K562 (cell line): ENCODE measurements around the gene PRR14L. TPM values are rescaled to one million over a fixed set of nuclear protein-coding genes. Genes with fewer than 3 reads are reported as not detected.
A peak's percentile ranks its signal among the peaks of the same experiment; 100 is the strongest.

Experiments used
- EP300 ChIP-seq: IDR thresholded peaks from 2 replicates; pipeline ENCODE4 v1.6.1; 2012; ENCODE audit warnings: low read length, improper control_type of control experiment
- ETV5 ChIP-seq: sonication (generic); formaldehyde crosslinking; IDR thresholded peaks from 2 replicates; pipeline ENCODE4 v1.4.0; 2020; ENCODE audit warnings: low read depth, mild to moderate bottlenecking, missing genetic modification reagents
- FOXJ3 ChIP-seq: sonication (generic); formaldehyde crosslinking; IDR thresholded peaks from 2 replicates; pipeline ENCODE4 v1.4.0; 2020; ENCODE audit warnings: mild to moderate bottlenecking, missing genetic modification reagents
- FOXK1 ChIP-seq: sonication (generic); formaldehyde crosslinking; IDR thresholded peaks from 2 replicates; pipeline ENCODE4 v1.8.0; 2022; ENCODE audit warnings: missing genetic modification reagents, mild to moderate bottlenecking, borderline replicate concordance
- FOXP1 ChIP-seq: sonication (generic); formaldehyde crosslinking; IDR thresholded peaks from 2 replicates; pipeline ENCODE4 v1.8.0; 2022; ENCODE audit warnings: mild to moderate bottlenecking, missing genetic modification reagents
- HCFC1 ChIP-seq: IDR thresholded peaks from 2 replicates; pipeline ENCODE4 v1.6.1; 2012; ENCODE audit warnings: low read depth, low read length, improper control_type of control experiment
- KAT2B ChIP-seq: IDR thresholded peaks from one replicate; pipeline ENCODE4 v1.6.1; 2012; ENCODE audit warnings: low read depth, mild to moderate bottlenecking, control low read depth, inconsistent platforms, low read length, moderate library complexity
- KDM1A ChIP-seq, 2 experiments: fragments of 450-650 bp; IDR thresholded peaks; 2 replicates each; pipeline ENCODE4 v1.6.1; 2016; ENCODE audit warnings: mild to moderate bottlenecking in 2 of 2
- MAZ ChIP-seq, 2 experiments: fragments of 450-650 bp in 1 of 2; sonication (generic) in 1 of 2; formaldehyde crosslinking; IDR thresholded peaks in 1 of 2; conservative IDR thresholded peaks in 1 of 2; 2 replicates each; pipeline versions ENCODE4 v1.4.0 to v1.5.0; 2020; ENCODE audit warnings: mild to moderate bottlenecking in 1 of 2, missing genetic modification reagents in 1 of 2
- NUFIP1 ChIP-seq: fragments of 450-650 bp; IDR thresholded peaks from 2 replicates; pipeline ENCODE4 v1.6.1; 2018; ENCODE audit not compliant: partially characterized antibody
- PCBP1 ChIP-seq: fragments of 200-400 bp; formaldehyde crosslinking; IDR thresholded peaks from 2 replicates; pipeline ENCODE4 v1.6.1; 2018; ENCODE audit warnings: mild to moderate bottlenecking, low read depth, low read length; ENCODE audit not compliant: poor library complexity, severe bottlenecking
- POLR2A ChIP-seq: fragments of 450-650 bp; conservative IDR thresholded peaks from 2 replicates; pipeline ENCODE4 v1.6.1; 2016
- PTRF ChIP-seq: fragments of 450-650 bp; IDR thresholded peaks from 2 replicates; pipeline ENCODE4 v1.6.1; 2016; ENCODE audit warnings: mild to moderate bottlenecking, missing genetic modification characterization, missing compliant biosample characterization
- SRSF9 ChIP-seq: fragments of 200-400 bp; formaldehyde crosslinking; IDR thresholded peaks from 2 replicates; pipeline ENCODE4 v1.6.1; 2017; ENCODE audit warnings: low read depth, low read length, borderline replicate concordance
- TCF3 ChIP-seq: sonication (generic); formaldehyde crosslinking; IDR thresholded peaks from 2 replicates; pipeline ENCODE4 v1.4.0; 2020; ENCODE audit warnings: mild to moderate bottlenecking, missing genetic modification reagents
- TCFL5 ChIP-seq: fragments of 250-450 bp; sonication (Bioruptor Pico); conservative IDR thresholded peaks from 2 replicates; pipeline ENCODE4 v1.6.1; 2021; ENCODE audit warnings: mild to moderate bottlenecking, moderate library complexity, matching md5 sums
- ZNF239 ChIP-seq: fragments of 250-450 bp; sonication (Bioruptor Pico); IDR thresholded peaks from 2 replicates; pipeline ENCODE4 v1.4.0; 2020; ENCODE audit warnings: mild to moderate bottlenecking
- ZNF253 ChIP-seq: fragments of 250-450 bp; sonication (Bioruptor Pico); conservative IDR thresholded peaks from 2 replicates; pipeline ENCODE4 v1.6.1; 2021; ENCODE audit warnings: mild to moderate bottlenecking
- ZNF354B ChIP-seq: fragments of 250-450 bp; sonication (Bioruptor Pico); IDR thresholded peaks from 2 replicates; pipeline ENCODE4 v1.4.0; 2020
- polyA plus RNA-seq, 8 experiments: library from polyadenylated mRNA; depleted of rRNA in 4 of 8; stranded (reverse) in 5 of 8; unstranded in 3 of 8; fragments of >200 nt; fragmentation: Nextera tagmentation in 2 of 8; fragmentation: Illumina TruSeq in 1 of 8; extraction: Ambion mirVana in 2 of 8; extraction: Trizol in 1 of 8; gene quantifications; 2 replicates each; pipeline versions ENCODE4 v1.2.1 to v1.2.3, GENCODE V29; 2011 to 2014; ENCODE audit warnings: inconsistent platforms in 1 of 8, missing spikeins in 1 of 8
- total RNA-seq, 7 experiments: library from RNA; depleted of rRNA in 6 of 7; stranded (reverse); fragments of >200 nt in 6 of 7; fragmentation: Illumina TruSeq in 2 of 7; extraction: Trizol in 2 of 7; gene quantifications; 2 replicates each; pipeline versions ENCODE4 v1.2.1 to v1.2.3, GENCODE V29; 2011 to 2021; ENCODE audit warnings: low replicate concordance in 1 of 7
- TF ChIP-seq, protein P1 (sequence below): IDR thresholded peaks from 2 replicates; pipeline ENCODE4 v1.6.1; 2011; ENCODE audit warnings: borderline replicate concordance, low read depth, mild to moderate bottlenecking, moderate library complexity, low read length; ENCODE audit not compliant: insufficient read depth, poor library complexity, severe bottlenecking
- TF ChIP-seq, protein P2 (sequence below): IDR thresholded peaks from 3 replicates; pipeline ENCODE4 v1.6.1; 2011; ENCODE audit warnings: borderline replicate concordance, mild to moderate bottlenecking, moderate library complexity; ENCODE audit not compliant: insufficient read length; ENCODE audit errors: extremely low read depth
- TF ChIP-seq, protein P3 (sequence below), 3 experiments: IDR thresholded peaks in 2 of 3; conservative IDR thresholded peaks in 1 of 3; 2 replicates each; pipeline ENCODE4 v1.5.1; 2011 to 2012; ENCODE audit warnings: low read length in 3 of 3, mild to moderate bottlenecking in 3 of 3, control low read depth in 2 of 3, improper control_type of control experiment in 1 of 3, inconsistent platforms in 1 of 3, low read depth in 1 of 3, mixed read lengths in 1 of 3, moderate library complexity in 1 of 3; ENCODE audit not compliant: insufficient read depth in 2 of 3

PRR14L gene
- total and polyA plus RNA-seq, 9 of the 15 experiments (the other 6 are each of a cell fraction or from before 2014, with no cell fraction given): 2.8 to 36.3 (median 12.3) TPM

DNA sequence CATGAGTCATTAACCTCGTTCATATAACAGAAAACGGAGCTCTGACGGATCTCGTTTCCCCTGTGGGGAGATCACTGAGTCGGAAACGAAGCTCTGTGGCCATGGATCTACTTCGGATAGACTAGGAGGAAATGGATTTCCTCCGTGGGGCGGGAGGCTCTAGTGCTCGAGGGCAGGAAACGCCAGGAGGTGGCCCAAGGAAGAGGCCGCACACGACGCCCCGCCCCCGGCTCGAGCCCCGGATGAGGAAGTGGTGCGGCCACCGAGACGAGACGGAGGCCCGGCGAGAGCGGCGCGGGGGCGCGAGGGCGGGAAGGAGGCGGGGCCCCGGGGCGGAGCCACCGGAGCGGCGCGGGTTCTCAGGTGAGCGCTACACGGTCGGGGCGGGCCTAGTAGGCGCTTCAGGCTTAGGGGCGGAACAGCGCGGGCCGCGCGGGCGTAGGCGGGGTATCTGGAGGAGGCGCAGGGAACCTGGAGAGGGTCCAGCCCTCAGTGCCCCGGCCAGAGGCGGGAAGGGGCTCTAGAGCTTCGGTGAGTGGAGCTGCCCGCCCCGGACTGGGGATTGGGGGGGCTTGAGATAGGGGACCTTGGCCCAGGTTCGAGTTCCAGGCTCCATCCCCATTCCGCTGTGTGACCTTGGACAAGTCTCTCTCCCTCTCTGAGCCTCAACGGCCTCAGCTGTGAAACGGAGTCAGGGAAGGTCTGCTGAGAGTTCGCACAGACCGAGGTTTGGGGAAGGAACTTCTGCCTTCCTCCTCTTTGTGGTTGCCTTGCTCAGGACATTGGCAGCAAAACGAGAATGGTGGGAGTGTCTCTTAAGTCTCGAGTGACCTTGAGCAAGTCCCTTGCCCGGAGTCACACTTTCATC lies 3.9 kb upstream of the PRR14L start, which contains the start of gene DEPDC5 (continued):
- TF ChIP-seq, protein P1, sequence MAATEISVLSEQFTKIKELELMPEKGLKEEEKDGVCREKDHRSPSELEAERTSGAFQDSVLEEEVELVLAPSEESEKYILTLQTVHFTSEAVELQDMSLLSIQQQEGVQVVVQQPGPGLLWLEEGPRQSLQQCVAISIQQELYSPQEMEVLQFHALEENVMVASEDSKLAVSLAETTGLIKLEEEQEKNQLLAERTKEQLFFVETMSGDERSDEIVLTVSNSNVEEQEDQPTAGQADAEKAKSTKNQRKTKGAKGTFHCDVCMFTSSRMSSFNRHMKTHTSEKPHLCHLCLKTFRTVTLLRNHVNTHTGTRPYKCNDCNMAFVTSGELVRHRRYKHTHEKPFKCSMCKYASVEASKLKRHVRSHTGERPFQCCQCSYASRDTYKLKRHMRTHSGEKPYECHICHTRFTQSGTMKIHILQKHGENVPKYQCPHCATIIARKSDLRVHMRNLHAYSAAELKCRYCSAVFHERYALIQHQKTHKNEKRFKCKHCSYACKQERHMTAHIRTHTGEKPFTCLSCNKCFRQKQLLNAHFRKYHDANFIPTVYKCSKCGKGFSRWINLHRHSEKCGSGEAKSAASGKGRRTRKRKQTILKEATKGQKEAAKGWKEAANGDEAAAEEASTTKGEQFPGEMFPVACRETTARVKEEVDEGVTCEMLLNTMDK: no peak
- TF ChIP-seq PCBP1: no peak
- TF ChIP-seq ETV5: no peak
- TF ChIP-seq EP300: peak; percentile 27; the same call in 1 of the 2 replicates
- TF ChIP-seq HCFC1: peak; percentile 46
- no peak; the same call in 1 of the 2 replicates for TF ChIP-seq TCF3 (CRISPR knock-in tag)
- no peak for TF ChIP-seq ZNF253 (CRISPR knock-in tag)
- TF ChIP-seq KDM1A (IDR thresholded peaks at IDR 0.05): peak; percentile 81 to 92
- no peak for TF ChIP-seq SRSF9
- peak; percentile 68 to 85; a peak in 3 of 4 replicates for TF ChIP-seq MAZ (CRISPR knock-in tag; conservative IDR thresholded peaks at IDR 0.05 in 1 of 2, IDR thresholded peaks at IDR 0.05 in 1 of 2)
- TF ChIP-seq, protein P2, sequence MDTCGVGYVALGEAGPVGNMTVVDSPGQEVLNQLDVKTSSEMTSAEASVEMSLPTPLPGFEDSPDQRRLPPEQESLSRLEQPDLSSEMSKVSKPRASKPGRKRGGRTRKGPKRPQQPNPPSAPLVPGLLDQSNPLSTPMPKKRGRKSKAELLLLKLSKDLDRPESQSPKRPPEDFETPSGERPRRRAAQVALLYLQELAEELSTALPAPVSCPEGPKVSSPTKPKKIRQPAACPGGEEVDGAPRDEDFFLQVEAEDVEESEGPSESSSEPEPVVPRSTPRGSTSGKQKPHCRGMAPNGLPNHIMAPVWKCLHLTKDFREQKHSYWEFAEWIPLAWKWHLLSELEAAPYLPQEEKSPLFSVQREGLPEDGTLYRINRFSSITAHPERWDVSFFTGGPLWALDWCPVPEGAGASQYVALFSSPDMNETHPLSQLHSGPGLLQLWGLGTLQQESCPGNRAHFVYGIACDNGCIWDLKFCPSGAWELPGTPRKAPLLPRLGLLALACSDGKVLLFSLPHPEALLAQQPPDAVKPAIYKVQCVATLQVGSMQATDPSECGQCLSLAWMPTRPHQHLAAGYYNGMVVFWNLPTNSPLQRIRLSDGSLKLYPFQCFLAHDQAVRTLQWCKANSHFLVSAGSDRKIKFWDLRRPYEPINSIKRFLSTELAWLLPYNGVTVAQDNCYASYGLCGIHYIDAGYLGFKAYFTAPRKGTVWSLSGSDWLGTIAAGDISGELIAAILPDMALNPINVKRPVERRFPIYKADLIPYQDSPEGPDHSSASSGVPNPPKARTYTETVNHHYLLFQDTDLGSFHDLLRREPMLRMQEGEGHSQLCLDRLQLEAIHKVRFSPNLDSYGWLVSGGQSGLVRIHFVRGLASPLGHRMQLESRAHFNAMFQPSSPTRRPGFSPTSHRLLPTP: no peak
- TF ChIP-seq PTRF (tag): no peak
- peak; percentile 92 for TF ChIP-seq POLR2A
- TF ChIP-seq NUFIP1: no peak
- TF ChIP-seq KAT2B: no peak
- no peak for TF ChIP-seq TCFL5 (CRISPR knock-in tag)
- no peak for TF ChIP-seq FOXJ3
- TF ChIP-seq, protein P3, sequence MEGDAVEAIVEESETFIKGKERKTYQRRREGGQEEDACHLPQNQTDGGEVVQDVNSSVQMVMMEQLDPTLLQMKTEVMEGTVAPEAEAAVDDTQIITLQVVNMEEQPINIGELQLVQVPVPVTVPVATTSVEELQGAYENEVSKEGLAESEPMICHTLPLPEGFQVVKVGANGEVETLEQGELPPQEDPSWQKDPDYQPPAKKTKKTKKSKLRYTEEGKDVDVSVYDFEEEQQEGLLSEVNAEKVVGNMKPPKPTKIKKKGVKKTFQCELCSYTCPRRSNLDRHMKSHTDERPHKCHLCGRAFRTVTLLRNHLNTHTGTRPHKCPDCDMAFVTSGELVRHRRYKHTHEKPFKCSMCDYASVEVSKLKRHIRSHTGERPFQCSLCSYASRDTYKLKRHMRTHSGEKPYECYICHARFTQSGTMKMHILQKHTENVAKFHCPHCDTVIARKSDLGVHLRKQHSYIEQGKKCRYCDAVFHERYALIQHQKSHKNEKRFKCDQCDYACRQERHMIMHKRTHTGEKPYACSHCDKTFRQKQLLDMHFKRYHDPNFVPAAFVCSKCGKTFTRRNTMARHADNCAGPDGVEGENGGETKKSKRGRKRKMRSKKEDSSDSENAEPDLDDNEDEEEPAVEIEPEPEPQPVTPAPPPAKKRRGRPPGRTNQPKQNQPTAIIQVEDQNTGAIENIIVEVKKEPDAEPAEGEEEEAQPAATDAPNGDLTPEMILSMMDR (IDR thresholded peaks at IDR 0.05 in 2 of 3, conservative IDR thresholded peaks at IDR 0.05 in 1 of 3; ENCODE audit: insufficient read depth in 2 of 3, low read depth in 1 of 3, low read length in 3 of 3): no peak
- no peak for TF ChIP-seq ZNF354B
- TF ChIP-seq FOXK1: no peak
- TF ChIP-seq FOXP1 (CRISPR knock-in tag): no peak
- TF ChIP-seq ZNF239 (CRISPR knock-in tag): no peak
